ENCODE data around the gene NRGN. TPM values are rescaled to one million over a fixed set of nuclear protein-coding genes. Genes with fewer than 3 reads are reported as not detected.

Gene NRGN
- total and polyA plus RNA-seq, 8 donors, result 0.37 to 5.5 (median 2.0) TPM; not detected in 4

GRCh38 chr11:124793466-124794278 is 53.9 kb downstream of the NRGN start:
- TF ChIP-seq CTCF (IDR thresholded peaks at IDR 0.05) (peak in 4 of 7 experiments; percentile 30 to 56 (median 54)), EP300 (IDR thresholded peaks at IDR 0.05) (no peak), POLR2AphosphoS5 (IDR thresholded peaks at IDR 0.05) (no peak), POLR2A (IDR thresholded peaks at IDR 0.05) (no peak)
- DNase-seq, result peak in 1 of 2 donors; percentile 77
- WGBS, 5 donors, result 72 to 94% (median 76%) methylated on average over 2 of the region's 2 CpGs
- no peak overlapping the region for H3K27ac ChIP-seq
- intact Hi-C loops (cut with DNase I; ENCODE audit: low total_unique reads), result no loop called here
- no peaks in the 10 kb centered on the region for H3K36me3 ChIP-seq
- no peak overlapping the region for H3K4me3 ChIP-seq
- H3K27me3 ChIP-seq, result no peaks in the 10 kb centered on the region
- no peaks in the 10 kb centered on the region for H3K9me3 ChIP-seq
- peaks cover 8 to 59% (median 40%) of the 10 kb centered on the region in 4 donors for H3K4me1 ChIP-seq

GRCh38 chr11:124796312-124796711 is 56.6 kb downstream of the NRGN start:
- WGBS, 5 donors, result 87 to 93% (median 90%) methylated on average over 3 of the region's 3 CpGs
- Histone ChIP-seq H3K27ac (no peak overlapping the region), H3K27me3 (no peaks in the 10 kb centered on the region), H3K4me3 (no peak overlapping the region), H3K9me3 (no peaks in the 10 kb centered on the region), H3K36me3 (no peaks in the 10 kb centered on the region), H3K4me1 (peaks cover 19 to 72% (median 50%) of the 10 kb centered on the region in 4 donors)
- no peak for DNase-seq
- intact Hi-C loops (cut with DNase I; ENCODE audit: low total_unique reads), result no loop called here
- TF ChIP-seq POLR2A (IDR thresholded peaks at IDR 0.05), result no peak
- no peak for TF ChIP-seq CTCF (IDR thresholded peaks at IDR 0.05)
- TF ChIP-seq EP300 (IDR thresholded peaks at IDR 0.05), result no peak
- TF ChIP-seq POLR2AphosphoS5 (IDR thresholded peaks at IDR 0.05), result no peak

Other genes starting within 250 kb of the NRGN start
- not detected for gene OR8B12, start 196.3 kb upstream of the NRGN start, total RNA-seq
- not detected for gene OR8B12, start 196.3 kb upstream of the NRGN start, polyA plus RNA-seq
- not detected for gene OR8A1, start 169.9 kb upstream of the NRGN start, total RNA-seq
- not detected for gene OR8A1, start 169.9 kb upstream of the NRGN start, polyA plus RNA-seq
- gene PANX3, start 128.5 kb upstream of the NRGN start, total RNA-seq, result not detected
- gene PANX3, start 128.5 kb upstream of the NRGN start, polyA plus RNA-seq, result not detected
- gene TBRG1, start 117.1 kb upstream of the NRGN start, total RNA-seq, result 100 to 1,000 TPM in 2 of 5 donors, 10 to 100 TPM in 3; 16.9 to 130 (median 68.5) TPM
- 10 to 100 TPM; 21.9 to 30.2 (median 22.3) TPM for gene TBRG1, start 117.1 kb upstream of the NRGN start, polyA plus RNA-seq
- gene SIAE, start 66.2 kb upstream of the NRGN start, total RNA-seq, result 10 to 100 TPM in 3 of 5 donors, 1 to 10 TPM in 2; 1.2 to 22.6 (median 11.0) TPM
- gene SIAE, start 66.2 kb upstream of the NRGN start, polyA plus RNA-seq, result 10 to 100 TPM in 1 of 3 donors, 1 to 10 TPM in 2; 2.7 to 12.2 (median 9.2) TPM
- gene SPA17, start 66.0 kb upstream of the NRGN start, total RNA-seq, result 10 to 100 TPM in 1 of 5 donors, 1 to 10 TPM in 2, not detected in 2; 1.8 to 26.8 (median 4.0) TPM
- gene SPA17, start 66.0 kb upstream of the NRGN start, polyA plus RNA-seq, result 10 to 100 TPM in 2 of 3 donors, 1 to 10 TPM in 1; 8.6 to 14.4 (median 10.7) TPM
- 100 to 1,000 TPM in 3 of 5 donors, 10 to 100 TPM in 2; 80.5 to 419 (median 147) TPM for gene VSIG2, start 12.3 kb downstream of the NRGN start, total RNA-seq
- gene VSIG2, start 12.3 kb downstream of the NRGN start, polyA plus RNA-seq, result 100 to 1,000 TPM; 178 to 219 (median 196) TPM
- 10 to 100 TPM in 1 of 5 donors, 1 to 10 TPM in 4; 4.1 to 11.3 (median 9.4) TPM for gene ESAM, start 22.3 kb downstream of the NRGN start, total RNA-seq
- gene ESAM, start 22.3 kb downstream of the NRGN start, polyA plus RNA-seq, result 10 to 100 TPM in 2 of 3 donors, 1 to 10 TPM in 1; 8.1 to 19.6 (median 13.9) TPM
- gene MSANTD2, start 60.5 kb downstream of the NRGN start, total RNA-seq, result 10 to 100 TPM in 3 of 5 donors, 1 to 10 TPM in 2; 3.2 to 40.2 (median 20.9) TPM
- 10 to 100 TPM in 1 of 3 donors, 1 to 10 TPM in 2; 2.8 to 11.3 (median 3.1) TPM for gene MSANTD2, start 60.5 kb downstream of the NRGN start, polyA plus RNA-seq
- 10 to 100 TPM in 2 of 5 donors, 1 to 10 TPM in 2, not detected in 1; 1.7 to 39.1 (median 14.8) TPM for gene ROBO3, start 125.5 kb downstream of the NRGN start, total RNA-seq
- gene ROBO3, start 125.5 kb downstream of the NRGN start, polyA plus RNA-seq, result 10 to 100 TPM in 1 of 3 donors, 1 to 10 TPM in 2; 2.4 to 14.2 (median 4.8) TPM
- 10 to 100 TPM in 3 of 5 donors, 1 to 10 TPM in 2; 1.8 to 49.6 (median 12.1) TPM for gene ROBO4, start 157.9 kb downstream of the NRGN start, total RNA-seq
- 1 to 10 TPM; 2.0 to 2.7 (median 2.6) TPM for gene ROBO4, start 157.9 kb downstream of the NRGN start, polyA plus RNA-seq
- gene HEPN1, start 179.3 kb downstream of the NRGN start, total RNA-seq, result not detected
- not detected for gene HEPN1, start 179.3 kb downstream of the NRGN start, polyA plus RNA-seq
- not detected for gene HEPACAM, start 196.1 kb downstream of the NRGN start, total RNA-seq
- gene HEPACAM, start 196.1 kb downstream of the NRGN start, polyA plus RNA-seq, result under 1 TPM in 1 of 3 donors, not detected in 2; 0.10 TPM
- 10 to 100 TPM in 1 of 5 donors, 1 to 10 TPM in 3, under 1 TPM in 1; 0.43 to 15.6 (median 1.8) TPM for gene CCDC15, start 214.3 kb downstream of the NRGN start, total RNA-seq
- under 1 TPM; 0.31 to 0.68 (median 0.61) TPM for gene CCDC15, start 214.3 kb downstream of the NRGN start, polyA plus RNA-seq

Measured in stomach (tissue), 9 donors.